HUDEP-2 (cell line): Measurements from ENCODE around the gene CCNYL1.
"Not testable (repeated sequence)": the region's sequence is repeated elsewhere in the genome, so short reads cannot be mapped to it uniquely, and the experiment has no call there.

Experiments used
- DNase-seq, 76 experiments: peaks; one replicate each; lab custom pipeline; 2025; ENCODE audit not compliant: unreplicated experiment in 76 of 76; lab: John Stamatoyannopoulos, UW

CCNYL1 gene

GRCh38 chr2:207710814-207711740, at the start of gene CCNYL1:
CCNYL1 (plus strand) TSS chr2:207711640; CDS start chr2:207711897, 257 bp downstream.
- DNase-seq = peak; percentile 38 to 99 (median 97)

- no peak for DNase-seq
Observed at GRCh38 chr2:207662203-207662602, 49.2 kb upstream of the CCNYL1 start.

GRCh38 chr2:207663870-207664545, 47.4 kb upstream of the CCNYL1 start:
- DNase-seq = no peak

- no peak for DNase-seq
Observed at GRCh38 chr2:207670887-207671286, 40.6 kb upstream of the CCNYL1 start.

GRCh38 chr2:207673431-207673830, 38.0 kb upstream of the CCNYL1 start:
- DNase-seq = no peak

- no peak for DNase-seq
Observed at GRCh38 chr2:207674266-207674774, 37.1 kb upstream of the CCNYL1 start.

- no peak for DNase-seq
Observed at GRCh38 chr2:207674826-207675225, 36.6 kb upstream of the CCNYL1 start.

GRCh38 chr2:207676827-207677354, 34.5 kb upstream of the CCNYL1 start:
- DNase-seq = peak in 5 of 76 experiments; percentile 4 to 43 (median 4)

GRCh38 chr2:207681431-207681830, 30.0 kb upstream of the CCNYL1 start:
- DNase-seq = no peak

GRCh38 chr2:207682557-207682956, 28.9 kb upstream of the CCNYL1 start:
- no peak for DNase-seq

- no peak for DNase-seq
Observed at GRCh38 chr2:207683438-207683837, 28.0 kb upstream of the CCNYL1 start.

- DNase-seq = no peak
Observed at GRCh38 chr2:207683879-207684627, 27.4 kb upstream of the CCNYL1 start.

- no peak for DNase-seq
Observed at GRCh38 chr2:207686812-207687211, 24.6 kb upstream of the CCNYL1 start.

- no peak for DNase-seq
Observed at GRCh38 chr2:207688597-207688996, 22.8 kb upstream of the CCNYL1 start.

GRCh38 chr2:207690845-207691461, 20.5 kb upstream of the CCNYL1 start:
- DNase-seq = not testable (repeated sequence)

GRCh38 chr2:207692206-207693065, 19.0 kb upstream of the CCNYL1 start:
- DNase-seq = peak in 33 of 76 experiments; percentile 2 to 55 (median 12)

- no peak for DNase-seq
Observed at GRCh38 chr2:207693641-207694249, 17.7 kb upstream of the CCNYL1 start.

GRCh38 chr2:207694811-207695281, 16.6 kb upstream of the CCNYL1 start:
- no peak for DNase-seq

- DNase-seq = no peak
Observed at GRCh38 chr2:207695293-207695692, 16.1 kb upstream of the CCNYL1 start.
